Lower leg skin (tissue), 3 donors: ENCODE data around the gene MLYCD.

Source experiments
- CTCF ChIP-seq, 3 donors: fragments of 450-650 bp; IDR thresholded peaks; one replicate each; pipeline ENCODE4 v1.5.1; 2016; ENCODE audit warnings: antibody characterized with exemption in 3 of 3, mild to moderate bottlenecking in 3 of 3, moderate library complexity in 2 of 3
- POLR2A ChIP-seq, 2 donors: fragments of 450-650 bp; IDR thresholded peaks; one replicate each; pipeline ENCODE4 v1.6.1; 2016 to 2017; ENCODE audit warnings: antibody characterized with exemption in 2 of 2, mild to moderate bottlenecking in 1 of 2, moderate library complexity in 1 of 2

DNA sequence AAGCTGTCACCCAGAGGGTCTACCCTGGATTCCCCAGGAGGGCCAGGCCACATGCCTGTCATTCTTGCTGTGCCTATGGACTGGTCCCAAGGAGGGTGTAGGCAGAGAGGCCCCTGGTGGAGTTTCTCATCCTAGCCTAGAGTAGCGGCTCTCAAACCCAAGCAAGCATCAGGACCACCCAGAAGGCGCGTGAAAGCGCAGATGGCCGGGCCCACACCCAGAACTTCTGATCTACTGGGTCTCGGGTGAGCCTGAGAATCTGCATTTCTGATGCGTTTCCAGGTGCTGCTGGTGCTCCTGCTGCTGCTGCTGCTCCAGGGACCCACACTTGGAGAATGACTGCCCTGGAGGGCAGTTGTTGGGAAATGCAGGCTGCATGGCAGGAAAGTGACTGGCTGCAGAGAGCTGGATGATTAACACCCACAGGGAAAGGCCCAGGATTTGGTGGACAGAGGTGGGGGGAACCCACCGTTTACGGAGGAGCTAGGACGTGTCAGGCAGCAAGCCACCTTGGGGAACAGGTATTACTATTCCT, 44.7 kb downstream of the MLYCD start:
- TF ChIP-seq CTCF (IDR thresholded peaks at IDR 0.05) (no peak), POLR2A (IDR thresholded peaks at IDR 0.05) (no peak)
